ENCODE results near the gene STAB1.

The STAB1 gene

DNA sequence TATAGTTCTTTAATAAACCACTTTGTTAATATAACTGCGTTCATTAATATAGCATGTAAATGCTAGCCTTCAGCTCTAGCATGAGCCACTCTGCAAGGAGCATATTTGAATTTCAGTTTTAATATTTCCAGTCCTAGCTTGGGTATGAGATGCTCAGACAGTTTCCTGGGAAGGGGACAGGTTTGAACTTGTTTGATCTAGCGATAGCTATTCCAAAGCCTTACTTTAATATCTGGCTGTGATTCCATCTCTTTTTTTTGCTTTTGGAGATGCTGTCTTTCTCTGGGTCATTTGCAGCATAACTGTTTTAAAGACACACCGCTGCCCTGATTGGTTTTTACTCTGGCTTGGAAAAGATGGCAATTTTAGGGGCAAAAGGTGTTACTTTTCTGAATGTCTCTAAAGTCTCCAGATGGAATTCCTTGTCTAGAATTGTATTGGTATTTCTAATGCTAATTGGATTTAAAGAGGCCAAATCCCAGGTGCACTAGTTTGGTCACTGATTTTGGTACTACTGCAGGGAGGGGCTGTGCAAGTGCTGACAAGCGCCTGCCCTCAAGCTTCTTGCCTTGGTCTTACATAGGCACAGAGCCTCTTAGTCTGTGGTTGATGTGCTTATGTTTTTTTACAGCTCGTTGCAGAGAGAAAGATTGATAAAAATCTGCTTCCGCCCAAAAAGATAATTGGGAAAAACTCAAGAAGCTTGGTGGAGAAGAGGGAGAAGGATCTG is 36.9 kb upstream of the STAB1 start:
- DNase-seq (ENCODE audit: low read depth in 1 of 2, low spot score in 1 of 2), result no peak

DNA sequence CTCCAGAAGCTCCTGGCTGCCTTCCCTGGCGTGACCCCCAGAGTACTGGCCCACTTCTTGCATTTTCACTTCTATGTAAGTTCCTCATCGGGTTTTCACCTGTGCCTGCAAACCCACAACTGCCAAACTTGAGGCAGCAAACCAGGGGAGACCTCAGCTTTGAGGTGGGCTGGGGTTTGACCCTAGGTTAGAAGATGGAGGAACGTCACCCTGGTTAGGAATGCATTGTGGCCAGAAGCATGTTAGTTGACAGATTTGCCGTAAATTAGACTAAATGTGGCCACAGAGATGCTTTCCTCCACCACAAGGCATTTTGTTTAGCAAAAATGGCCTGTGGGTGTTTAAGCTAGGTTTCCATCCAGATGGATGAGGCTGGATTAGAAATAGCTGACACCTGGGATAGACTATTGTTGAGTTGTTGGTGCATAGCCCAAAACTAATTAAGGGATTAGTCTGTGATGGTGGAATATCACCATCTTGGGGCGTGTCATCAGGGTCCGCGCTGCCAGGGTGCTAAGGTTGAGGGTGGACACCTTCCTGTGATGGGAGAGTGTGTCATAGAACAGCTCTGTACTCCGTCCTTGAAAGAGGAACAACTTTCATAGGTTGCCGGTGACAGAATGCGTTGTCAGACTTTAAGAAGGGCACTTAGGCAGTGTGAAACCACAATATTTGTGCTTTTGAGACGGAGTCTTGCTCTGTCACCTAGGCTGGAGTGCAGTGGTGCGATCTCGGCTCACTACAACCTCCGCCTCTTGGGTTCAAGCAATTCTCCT is 36.2 kb upstream of the STAB1 start:
- no peak for DNase-seq (ENCODE audit: low read depth in 1 of 2, low spot score in 1 of 2)

DNA sequence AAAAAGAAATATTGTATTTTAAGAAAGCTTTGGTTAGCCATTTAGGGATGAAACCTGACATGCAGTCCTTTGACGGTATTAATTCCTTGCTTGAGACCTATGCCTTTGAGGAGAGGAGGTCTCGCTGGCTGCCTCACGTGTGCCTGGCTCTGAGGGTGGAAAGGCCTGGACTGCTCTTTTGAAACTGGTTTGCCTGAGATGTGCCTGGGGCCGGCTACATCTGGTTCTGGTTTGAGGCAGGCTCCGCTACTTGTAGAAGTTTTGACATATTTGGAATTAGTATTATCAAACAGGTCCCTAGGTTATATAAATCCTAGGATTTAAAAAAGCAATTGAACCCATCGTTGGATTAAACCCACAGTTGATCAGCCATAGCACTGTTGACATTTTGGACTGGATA is 33.3 kb upstream of the STAB1 start:
- no peak for DNase-seq (ENCODE audit: low read depth in 1 of 2, low spot score in 1 of 2)

DNA sequence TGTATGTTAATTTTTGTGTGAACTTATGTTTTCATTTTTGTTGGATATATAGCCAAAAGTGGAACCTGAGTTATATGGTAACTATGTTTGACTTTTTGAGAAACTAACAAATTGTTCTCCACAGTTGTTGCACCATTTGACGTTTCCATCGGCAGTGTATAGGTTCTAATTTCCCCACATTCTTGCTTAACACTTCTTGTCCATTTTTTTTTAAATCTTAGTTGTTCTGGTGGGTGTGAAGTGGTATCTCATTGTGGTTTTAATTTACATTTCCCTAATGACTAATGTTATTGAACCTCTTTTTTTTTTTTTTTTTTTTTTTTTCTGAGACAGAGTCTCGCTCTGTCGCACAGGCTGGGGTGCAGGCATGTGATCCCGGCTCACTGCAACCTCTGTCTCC is 31.7 kb upstream of the STAB1 start:
- DNase-seq (ENCODE audit: low read depth in 1 of 2, low spot score in 1 of 2), result no peak

DNA sequence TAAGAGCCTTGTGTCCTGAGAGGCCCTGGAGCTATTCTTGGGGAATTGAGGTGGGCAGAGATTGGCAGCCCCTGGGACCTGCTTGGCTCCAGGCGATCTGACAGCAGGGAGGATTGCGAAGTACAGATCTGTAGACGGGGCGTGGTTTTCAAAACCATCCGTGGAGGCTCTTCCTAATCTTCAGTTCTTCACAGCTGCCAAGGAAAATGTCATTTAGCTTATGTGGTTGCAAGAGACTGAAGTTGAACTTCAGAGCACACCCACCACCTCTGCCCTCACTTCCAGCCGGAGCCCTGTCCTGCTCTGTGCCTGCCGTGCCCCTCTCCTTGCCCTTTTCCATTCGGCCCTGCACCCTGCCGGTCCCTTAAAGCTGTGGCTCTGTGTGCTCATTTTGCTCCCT is 26.8 kb upstream of the STAB1 start:
- DNase-seq (ENCODE audit: low read depth in 1 of 2, low spot score in 1 of 2), result no peak

DNA sequence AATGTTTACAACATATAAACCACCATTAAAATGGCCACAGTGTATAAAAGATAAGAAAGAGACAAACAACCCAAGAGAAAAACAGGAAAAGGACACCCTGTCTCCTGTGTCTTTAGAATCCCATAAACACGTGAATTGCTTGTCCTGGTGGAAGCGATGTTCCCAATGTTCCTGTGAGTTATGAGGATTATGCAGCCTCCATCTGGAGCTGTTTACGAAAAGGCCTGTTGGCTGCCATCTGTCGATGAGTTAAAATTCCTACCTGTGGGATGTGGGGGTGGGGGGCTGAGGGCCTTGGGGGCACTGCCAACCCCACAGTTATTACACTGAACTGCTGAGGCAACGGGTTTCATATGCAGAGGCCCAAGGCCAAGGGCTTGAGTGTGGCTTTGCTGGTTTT is 26.1 kb upstream of the STAB1 start:
- no peak for DNase-seq (ENCODE audit: low read depth in 1 of 2, low spot score in 1 of 2)

DNA sequence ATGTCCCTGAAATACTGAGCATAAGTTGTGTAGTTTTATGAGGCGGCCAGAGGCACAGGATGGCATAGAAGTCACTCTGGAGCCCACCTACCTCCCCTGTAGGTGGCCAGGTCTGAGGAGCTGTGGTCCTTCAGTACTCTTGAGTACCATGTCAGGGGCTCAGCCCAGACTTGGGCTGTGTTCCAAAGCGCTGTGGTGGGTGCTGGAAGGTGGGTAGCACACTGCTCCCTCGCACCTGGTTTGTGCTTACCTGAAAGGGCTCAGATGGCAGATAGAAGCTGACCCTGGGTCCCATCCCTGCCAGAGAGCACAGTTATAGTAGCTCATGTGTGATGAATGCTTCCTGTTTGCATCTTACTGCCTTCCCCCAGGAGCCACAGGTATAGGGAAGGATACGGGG is 24.2 kb upstream of the STAB1 start:
- DNase-seq (ENCODE audit: low read depth in 1 of 2, low spot score in 1 of 2), result no peak

DNA sequence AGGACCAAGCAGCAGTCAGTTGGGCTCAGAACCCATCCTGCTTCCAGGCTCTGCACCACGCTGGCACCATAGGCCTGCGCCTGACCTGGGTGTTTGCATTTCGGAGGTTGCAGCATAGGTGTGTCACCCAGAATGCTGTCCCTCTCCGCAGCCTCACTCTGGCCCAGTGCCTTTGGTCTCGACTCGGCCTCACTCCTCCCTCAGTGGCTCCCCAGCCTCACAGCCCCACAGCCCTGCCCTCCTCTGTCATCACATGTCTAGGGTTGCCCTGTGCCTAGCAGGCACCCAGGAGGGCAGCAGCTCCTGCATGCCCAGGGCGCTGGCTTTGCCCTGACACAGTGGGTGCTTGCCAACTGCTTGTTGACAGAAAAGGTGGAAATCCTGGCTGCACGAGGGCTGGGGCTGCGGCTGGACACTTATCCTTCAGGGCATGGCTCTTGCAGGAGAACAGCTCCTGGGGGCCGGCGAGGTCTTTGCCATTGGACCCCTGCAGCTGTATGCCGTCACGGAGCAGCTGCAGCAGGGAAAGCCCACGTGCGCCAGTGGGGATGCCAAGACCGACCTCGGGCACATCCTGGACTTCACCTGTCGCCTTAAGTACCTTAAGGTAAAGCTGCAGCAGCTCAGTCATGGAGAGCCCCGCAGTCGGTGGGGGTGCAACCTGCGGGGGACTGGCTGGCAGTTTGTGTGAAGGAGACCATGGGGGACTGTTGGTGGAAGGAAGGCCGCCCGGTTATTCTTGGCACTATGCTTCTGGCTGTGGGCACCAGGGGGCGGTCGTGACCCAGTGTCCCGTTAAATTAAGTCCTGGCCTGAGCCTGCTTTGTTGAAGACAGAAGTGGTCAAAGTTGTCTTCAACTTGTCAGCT is 23.5 kb upstream of the STAB1 start:
- DNase-seq (ENCODE audit: low read depth in 1 of 2, low spot score in 1 of 2), result no peak

DNA sequence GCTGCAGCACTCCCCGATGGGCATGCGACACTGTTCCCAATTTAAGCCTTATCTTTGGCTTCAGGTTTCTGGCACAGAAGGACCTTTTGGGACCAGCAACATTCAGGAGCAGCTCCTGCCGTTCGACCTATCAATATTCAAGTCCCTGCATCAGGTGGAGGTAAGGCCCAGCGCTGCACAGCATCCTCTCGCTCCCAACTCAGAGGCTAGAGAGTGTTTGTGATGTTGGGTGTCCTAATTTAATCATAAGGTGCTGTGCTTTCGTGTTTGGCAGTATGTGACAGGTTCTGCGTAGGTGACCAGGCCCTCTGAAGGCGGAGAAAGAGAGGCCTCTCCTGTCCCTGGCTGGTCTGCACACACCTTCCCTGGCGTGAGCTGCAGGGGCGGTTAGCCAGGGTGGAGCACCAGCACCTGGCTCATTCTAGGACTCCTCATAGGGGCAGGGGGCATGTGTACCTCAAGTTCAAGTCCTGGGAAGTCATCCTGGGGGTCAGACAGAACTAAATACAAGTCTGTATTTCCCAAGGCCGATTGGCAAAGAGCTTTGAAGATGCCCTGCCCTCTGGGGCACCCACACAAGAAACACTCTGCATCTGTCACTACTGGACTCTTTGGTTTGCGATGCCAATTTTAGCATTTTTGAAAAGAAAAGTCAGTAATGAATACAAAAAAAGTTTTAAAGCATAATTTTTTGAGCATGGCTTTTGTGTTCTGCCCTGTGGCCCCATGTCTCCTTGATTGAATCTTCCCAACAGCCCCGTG is 22.7 kb upstream of the STAB1 start:
- no peak for DNase-seq (ENCODE audit: low read depth in 1 of 2, low spot score in 1 of 2)

DNA sequence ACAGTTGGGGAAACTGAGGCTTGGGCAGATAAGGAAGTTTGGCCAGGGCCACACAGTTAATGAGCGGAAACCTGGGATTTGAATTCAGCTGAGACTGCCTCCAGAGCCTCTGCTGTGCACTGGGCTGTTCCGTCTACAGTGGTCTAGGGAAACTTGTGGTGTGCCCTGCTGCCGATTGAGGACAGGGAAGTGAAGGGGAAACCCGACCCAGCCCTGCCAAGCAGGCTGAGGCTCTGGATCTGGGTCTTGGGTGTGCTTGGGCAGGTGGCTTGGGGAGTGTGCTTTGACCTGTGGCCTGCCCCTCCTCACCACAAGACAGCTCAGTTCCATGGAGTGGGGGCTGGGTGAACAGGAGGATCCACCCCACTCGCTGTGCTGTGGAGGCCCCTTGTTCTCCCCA is 22.1 kb upstream of the STAB1 start:
- DNase-seq (ENCODE audit: low read depth in 1 of 2, low spot score in 1 of 2), result no peak

DNA sequence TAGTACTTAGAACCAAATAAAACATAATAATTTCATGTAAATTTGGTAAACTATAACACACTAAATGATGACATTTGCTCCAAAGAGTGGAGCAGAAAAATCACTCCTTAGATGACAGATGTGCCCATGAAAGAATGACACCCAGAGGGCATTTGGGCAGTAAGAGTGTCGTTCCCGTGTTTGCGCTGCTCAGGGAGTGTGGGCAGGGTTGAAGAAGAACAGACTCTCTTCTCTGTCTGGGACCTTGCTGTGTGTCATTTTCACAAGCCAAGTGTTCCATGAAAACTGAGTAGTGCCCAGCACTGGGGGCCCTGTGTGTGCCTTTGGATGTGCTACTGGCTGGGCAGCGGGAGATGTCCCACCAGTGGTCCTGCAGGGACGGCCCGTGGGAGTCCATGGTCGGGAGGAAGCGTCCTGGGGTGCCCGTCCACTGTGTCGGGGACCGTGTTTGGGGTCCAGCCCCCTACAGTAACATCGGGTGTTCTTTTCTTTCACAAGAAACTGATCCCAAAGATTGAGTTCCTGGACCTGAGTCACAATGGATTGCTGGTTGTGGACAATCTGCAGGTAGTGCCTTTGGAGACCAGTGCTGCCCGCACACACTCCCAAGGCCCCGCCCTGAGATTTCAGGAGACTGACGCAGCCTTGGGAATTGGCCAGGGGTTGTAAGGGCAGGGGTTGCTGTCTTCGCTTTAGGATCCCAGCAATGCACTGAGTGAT is 17.9 kb upstream of the STAB1 start:
- DNase-seq (ENCODE audit: low read depth in 1 of 2, low spot score in 1 of 2), result no peak

DNA sequence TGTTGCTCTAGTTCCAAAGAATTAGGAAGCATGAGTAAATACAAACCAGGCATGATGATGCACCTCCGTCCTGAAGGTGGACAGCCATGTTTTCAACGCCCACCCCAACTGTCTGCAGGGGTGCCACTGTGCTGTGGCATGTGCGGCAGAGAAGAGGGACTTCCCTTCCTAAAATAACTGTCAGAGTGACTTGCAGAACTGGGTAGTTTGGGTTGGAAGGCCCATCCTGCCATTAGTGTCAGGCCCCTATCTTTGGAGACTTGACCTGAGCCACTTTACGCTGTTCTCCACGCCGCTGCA is 17.4 kb upstream of the STAB1 start:
- DNase-seq (ENCODE audit: low read depth in 1 of 2, low spot score in 1 of 2), result no peak

DNA sequence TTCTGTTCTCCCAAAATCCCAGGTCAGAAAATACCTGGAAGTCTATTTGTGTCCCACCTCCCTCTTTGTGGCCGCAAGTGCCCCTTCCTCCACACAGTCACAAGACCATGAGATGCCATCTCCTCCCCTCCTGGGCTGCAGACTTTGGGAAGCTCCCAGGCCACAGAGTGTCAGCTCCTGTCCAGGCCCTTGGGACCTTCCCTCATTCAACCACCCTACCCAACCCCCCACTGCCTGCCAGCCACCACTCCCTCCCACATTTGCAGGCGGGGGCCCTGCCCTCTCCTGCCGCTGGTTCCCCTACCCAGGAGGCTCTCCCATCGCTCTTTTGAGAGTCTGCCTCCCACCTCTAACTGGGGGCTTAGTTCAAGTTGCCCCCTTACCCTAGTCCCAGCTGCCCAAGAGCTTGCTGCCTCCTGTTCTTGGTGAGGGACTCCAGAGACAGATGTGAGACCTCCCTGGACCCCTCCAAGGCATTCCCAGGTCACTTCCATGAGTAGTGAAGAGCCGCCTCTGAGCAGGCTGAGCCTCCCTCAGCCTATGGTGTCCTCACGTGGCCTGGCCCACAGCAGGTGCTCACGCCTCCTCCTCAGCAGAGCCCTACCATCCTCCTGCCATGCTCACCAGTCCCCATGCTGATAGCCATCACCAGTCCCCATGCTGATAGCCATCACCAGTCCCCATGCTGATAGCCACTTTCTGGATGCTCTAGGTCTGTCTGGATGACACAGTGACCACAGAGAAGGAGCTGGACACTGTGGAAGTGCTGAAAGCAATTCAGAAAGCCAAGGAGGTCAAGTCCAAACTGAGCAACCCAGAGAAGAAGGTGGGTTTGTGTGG is 15.9 kb upstream of the STAB1 start:
- DNase-seq (ENCODE audit: low read depth in 1 of 2, low spot score in 1 of 2), result no peak

DNA sequence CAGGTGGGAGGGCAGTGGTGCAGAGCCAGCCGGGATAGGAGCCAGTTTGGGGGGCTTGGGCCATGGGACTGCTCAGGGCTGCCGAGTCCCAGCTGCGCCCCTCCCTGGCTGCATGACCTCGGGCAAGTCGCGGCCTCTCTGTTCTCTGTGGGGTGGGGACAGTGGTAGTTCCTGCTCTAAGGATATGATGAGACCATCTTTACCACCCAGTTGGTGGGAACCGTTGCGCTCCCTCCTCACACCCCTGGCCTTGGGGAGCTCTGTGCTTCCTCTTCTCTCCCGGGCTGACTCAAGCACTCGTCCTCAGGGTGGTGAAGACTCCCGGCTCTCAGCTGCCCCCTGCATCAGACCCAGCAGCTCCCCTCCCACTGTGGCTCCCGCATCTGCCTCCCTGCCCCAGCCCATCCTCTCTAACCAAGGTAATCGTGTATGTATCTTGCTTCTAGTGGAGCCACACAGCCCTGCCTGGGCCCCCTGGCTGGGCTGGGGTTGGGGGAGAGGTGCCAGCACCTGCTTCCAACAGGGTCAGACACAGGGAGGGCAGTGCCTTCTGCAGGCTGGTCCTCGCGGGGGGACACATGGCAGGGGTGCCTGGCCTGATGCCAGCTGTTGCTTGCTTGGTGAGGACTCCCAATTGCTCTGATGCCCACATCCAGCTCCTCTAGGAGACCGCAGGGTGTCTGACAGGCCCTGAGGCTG is 15.1 kb upstream of the STAB1 start:
- no peak for DNase-seq (ENCODE audit: low read depth in 1 of 2, low spot score in 1 of 2)

DNA sequence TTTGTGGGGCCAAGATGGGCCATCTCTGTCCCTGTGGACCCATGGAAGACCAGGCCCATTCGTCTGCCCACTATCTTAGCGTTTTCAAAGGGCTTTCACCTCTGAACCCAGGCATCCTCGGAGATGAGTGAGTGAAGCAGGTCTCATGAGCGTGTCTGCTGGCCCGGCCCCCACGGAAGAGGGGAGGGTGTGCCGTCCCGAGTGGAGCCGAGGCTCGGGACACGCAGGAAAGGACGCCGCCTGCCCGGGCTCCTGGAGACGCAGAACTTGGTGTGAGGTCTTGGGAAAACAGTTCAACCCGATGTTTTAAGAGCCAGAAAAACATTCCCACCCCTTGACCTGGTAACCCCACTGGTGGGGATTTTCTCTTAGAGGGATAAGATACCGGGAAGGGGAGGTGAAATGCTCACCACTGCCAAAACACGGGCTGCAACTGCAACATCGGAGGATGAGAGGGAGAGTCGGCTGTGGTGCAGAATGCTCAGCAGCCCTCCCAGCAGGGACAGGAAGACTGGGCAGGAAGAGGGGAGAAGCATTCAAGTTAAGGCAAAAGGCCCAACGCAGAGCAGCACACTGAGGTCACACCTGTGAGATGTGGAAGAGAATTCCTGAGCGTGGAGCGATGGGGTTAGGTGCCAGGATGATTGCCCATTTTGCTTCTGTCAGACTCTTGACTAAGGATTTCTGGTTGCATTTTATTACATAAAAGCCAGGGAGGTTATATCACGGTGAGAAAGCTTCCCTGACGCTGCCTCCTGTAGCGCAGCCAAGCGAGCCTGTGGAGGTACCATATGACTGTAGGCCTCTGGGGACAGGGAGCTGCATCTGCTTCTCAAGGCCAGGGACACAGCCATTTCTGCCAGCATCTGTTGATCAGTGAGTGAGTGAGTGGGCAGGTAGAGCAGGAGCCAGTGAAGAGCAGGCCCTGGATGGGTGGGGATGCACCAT is 14.1 kb upstream of the STAB1 start:
- no peak for DNase-seq (ENCODE audit: low read depth in 1 of 2, low spot score in 1 of 2)

DNA sequence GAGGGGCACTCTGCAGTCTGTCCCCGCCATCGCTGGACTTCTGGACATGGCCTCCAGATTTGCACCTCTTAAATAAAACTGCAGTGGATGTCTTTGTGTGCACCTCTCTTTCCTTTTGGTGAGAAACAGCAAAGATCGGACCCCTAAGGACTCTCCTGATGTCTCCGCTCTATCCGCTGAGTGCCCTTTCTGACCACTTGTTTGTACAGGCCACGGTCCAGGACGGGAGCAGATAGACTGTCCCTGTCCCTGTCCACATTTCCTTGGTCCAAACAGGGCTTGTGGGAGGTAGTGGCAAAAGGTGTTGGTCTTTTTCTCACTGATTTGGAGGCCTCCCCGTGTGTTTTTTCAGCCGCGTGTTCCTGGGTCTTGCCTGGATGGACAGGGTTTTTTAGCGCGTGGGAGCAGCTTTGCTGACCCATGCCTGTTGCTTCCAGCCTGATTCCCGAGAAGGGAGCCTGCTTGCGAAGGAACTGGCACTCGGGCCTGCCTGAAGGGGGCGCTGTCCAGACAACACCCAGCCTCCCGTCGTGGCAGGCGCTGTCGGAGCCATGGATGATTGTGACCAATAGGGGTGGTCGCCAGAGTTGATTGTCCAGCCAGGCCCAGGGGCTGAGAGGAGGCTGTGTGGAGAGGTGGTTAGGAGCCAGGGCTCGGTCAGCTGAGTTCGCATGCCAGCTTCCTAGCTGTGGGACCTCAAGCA is 13.2 kb upstream of the STAB1 start:
- no peak for DNase-seq (ENCODE audit: low read depth in 1 of 2, low spot score in 1 of 2)

DNA sequence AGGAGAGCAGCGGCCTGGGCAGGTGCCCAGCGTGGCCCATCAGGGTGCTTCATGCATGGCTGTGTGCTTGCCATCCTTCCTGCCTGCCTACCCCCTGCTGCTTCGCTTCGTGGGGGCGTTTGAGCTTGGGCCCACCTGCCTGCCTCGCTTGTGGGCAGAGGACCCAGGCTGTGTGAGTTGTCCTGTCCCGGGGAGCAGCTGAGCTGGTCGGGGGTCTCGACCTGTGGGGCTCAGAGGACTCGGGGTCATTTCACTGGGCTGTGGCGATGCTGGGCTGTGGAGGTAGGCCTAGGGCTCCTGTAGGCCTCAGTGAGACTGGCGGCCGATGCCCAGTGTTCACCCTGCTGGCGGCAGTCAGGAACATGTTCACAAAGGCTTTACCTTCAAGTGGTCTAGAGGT is 12.1 kb upstream of the STAB1 start:
- no peak for DNase-seq (ENCODE audit: low read depth in 1 of 2, low spot score in 1 of 2)

Measured in stimulated activated CD4-positive, alpha-beta T cell treated with anti-CD3 and anti-CD28 coated beads, Interleukin-15, amount 100 ng/mL, for 1 hour (primary cell).